B cell (primary cell): ENCODE results near the gene LIN7A. TPM values are rescaled to one million over a fixed set of nuclear protein-coding genes. Genes with fewer than 3 reads are reported as not detected.

ENCODE experiments used
- ATAC-seq: fragments of 200-7000 bp; cut with Tn5 transposase; one replicate; pipeline ENCODE4 v1.10.0; 2021; ENCODE audit warnings: low read depth, mild to moderate bottlenecking, moderate number of reproducible peaks, moderate library complexity
- CTCF ChIA-PET: fragments of 350-600 bp; sonication (Branson Sonifier 250); formaldehyde crosslinking; loops from one replicate; lab custom pipeline; 2021; ENCODE audit warnings: antibody characterized with exemption, inconsistent platforms; lab: Charles Lee
- POLR2A ChIA-PET: fragments of 350-600 bp; sonication (Branson Sonifier 250); formaldehyde crosslinking; loops from one replicate; lab custom pipeline; 2021; ENCODE audit warnings: antibody characterized with exemption; lab: Charles Lee
- DNase-seq: peaks from one replicate; pipeline ENCODE4 v3.0.0; 2013
- H2AFZ ChIP-seq: 2 replicates; pipeline ENCODE4 v1.6.1; 2012; ENCODE audit warnings: mild to moderate bottlenecking, low read depth, low read length; ENCODE audit not compliant: insufficient read depth, poor library complexity, severe bottlenecking
- H3K27ac ChIP-seq, 2 donors: 1 replicate in 1 of 2; 2 replicates in 1 of 2; pipeline ENCODE4 v1.5.1; 2012 to 2013; ENCODE audit warnings: low read length in 2 of 2, mild to moderate bottlenecking in 2 of 2, moderate library complexity in 1 of 2
- H3K27me3 ChIP-seq, 4 experiments: fragments of 200-600 bp in 1 of 4; sonication (generic) in 1 of 4; replicated peaks in 1 of 4; 1 replicate in 2 of 4; 2 replicates in 2 of 4; pipeline versions ENCODE4 v1.6.1 to v1.7.0; 2013 to 2016; ENCODE audit warnings: low read length in 3 of 4, mild to moderate bottlenecking in 2 of 4, mixed read lengths in 1 of 4, moderate library complexity in 1 of 4; ENCODE audit not compliant: insufficient read depth in 4 of 4, control insufficient read depth in 3 of 4; ENCODE audit errors: control extremely low read depth in 1 of 4
- H3K36me3 ChIP-seq, 2 experiments: replicated peaks in 1 of 2; 1 replicate in 1 of 2; 2 replicates in 1 of 2; pipeline versions ENCODE4 v1.6.1 to v1.7.1; 2013; ENCODE audit warnings: low read length in 1 of 2; ENCODE audit not compliant: insufficient read depth in 2 of 2, control insufficient read depth in 1 of 2; ENCODE audit errors: control extremely low read depth in 1 of 2, extremely low read depth in 1 of 2
- H3K4me1 ChIP-seq, 2 donors: fragments of 200-600 bp in 1 of 2; sonication (generic) in 1 of 2; 1 replicate in 1 of 2; 2 replicates in 1 of 2; pipeline versions ENCODE4 v1.5.1 to v1.6.1; 2013 to 2017; ENCODE audit warnings: low read length in 2 of 2; ENCODE audit not compliant: control insufficient read depth in 2 of 2, insufficient read depth in 2 of 2
- H3K4me2 ChIP-seq: replicated peaks from 2 replicates; pipeline ENCODE3; 2012; ENCODE audit warnings: mild to moderate bottlenecking, low read depth, low read length; ENCODE audit not compliant: poor library complexity, severe bottlenecking
- H3K4me3 ChIP-seq, 5 experiments: fragments of 200-600 bp in 1 of 5; sonication (generic) in 1 of 5; 1 replicate in 3 of 5; 2 replicates in 2 of 5; pipeline versions ENCODE4 v1.5.1 to v1.7.0; 2011 to 2016; ENCODE audit warnings: low read length in 4 of 5, mild to moderate bottlenecking in 4 of 5, low read depth in 2 of 5, control low read depth in 1 of 5, moderate library complexity in 1 of 5; ENCODE audit not compliant: insufficient read depth in 1 of 5; ENCODE audit errors: control extremely low read depth in 1 of 5, extremely low read depth in 1 of 5
- H3K79me2 ChIP-seq: fragments of 200-600 bp; sonication (generic); one replicate; pipeline ENCODE4 v1.6.0; 2016; ENCODE audit warnings: low read length; ENCODE audit not compliant: control insufficient read depth, insufficient read depth
- H3K9ac ChIP-seq: fragments of 200-600 bp; sonication (generic); 2 replicates; pipeline ENCODE4 v1.6.1; 2017; ENCODE audit warnings: mild to moderate bottlenecking, low read length, moderate library complexity
- H3K9me3 ChIP-seq, 3 donors: one replicate each; pipeline versions ENCODE4 v1.6.1 to v1.7.1; 2013; ENCODE audit warnings: low read length in 2 of 3; ENCODE audit not compliant: control insufficient read depth in 2 of 3, insufficient read depth in 1 of 3; ENCODE audit errors: control extremely low read depth in 1 of 3
- H4K20me1 ChIP-seq: 2 replicates; pipeline ENCODE4 v1.6.0; 2012; ENCODE audit warnings: mild to moderate bottlenecking, low read length; ENCODE audit not compliant: insufficient read depth, control insufficient read depth, poor library complexity, severe bottlenecking
- H3K27ac Mint-ChIP-seq: one replicate; pipeline ENCODE4 v1.8.0; 2021; ENCODE audit warnings: mixed read lengths
- H3K27me3 Mint-ChIP-seq: one replicate; pipeline ENCODE4 v1.8.0; 2021; ENCODE audit warnings: mixed read lengths
- H3K4me1 Mint-ChIP-seq: one replicate; pipeline ENCODE4 v1.8.0; 2021; ENCODE audit warnings: mixed read lengths
- H3K4me3 Mint-ChIP-seq: one replicate; pipeline ENCODE4 v1.8.0; 2021; ENCODE audit warnings: mixed read lengths
- H3K9me3 Mint-ChIP-seq: one replicate; pipeline ENCODE4 v1.8.0; 2022; ENCODE audit warnings: mixed read lengths; ENCODE audit not compliant: insufficient read depth
- EZH2 ChIP-seq: IDR thresholded peaks from 2 replicates; pipeline ENCODE4 v1.6.1; 2012; ENCODE audit warnings: borderline replicate concordance, low read depth, mild to moderate bottlenecking, moderate library complexity, low read length; ENCODE audit not compliant: insufficient read depth, poor library complexity, severe bottlenecking
- WGBS: methylation state at CpG from one replicate; pipeline ENCODE4 v1.1.5; 2013; ENCODE audit warnings: missing lambda C conversion rate; ENCODE audit not compliant: insufficient coverage; 5-methylcytosine and 5-hydroxymethylcytosine counted together
- intact Hi-C: fragments of 100-400 bp; cut with micrococcal nuclease; formaldehyde crosslinking; loops from one replicate; pipeline ENCODE4 v1.10.0; 2022
- polyA plus RNA-seq: library from polyadenylated mRNA; depleted of rRNA; stranded (reverse); fragments of >200 nt; gene quantifications from 2 replicates; pipeline ENCODE4 v1.2.3, GENCODE V29; 2012
- total RNA-seq, 2 donors: library from RNA; stranded (reverse); fragments of 120-200 nt in 1 of 2; gene quantifications; 1 replicate in 1 of 2; 2 replicates in 1 of 2; pipeline versions ENCODE4 v1.2.3 to v1.2.4, GENCODE V29; 2013 to 2022
- TF ChIP-seq, protein P1 (sequence below): fragments of 200-600 bp; IDR thresholded peaks from one replicate; pipeline ENCODE4 v1.8.0; 2022; ENCODE audit warnings: antibody characterized with exemption, mild to moderate bottlenecking

Gene LIN7A
- total and polyA plus RNA-seq, 2 donors (not counting 1 experiment from before 2014, with no cell fraction given) = 0.10 TPM; not detected in 1

DNA sequence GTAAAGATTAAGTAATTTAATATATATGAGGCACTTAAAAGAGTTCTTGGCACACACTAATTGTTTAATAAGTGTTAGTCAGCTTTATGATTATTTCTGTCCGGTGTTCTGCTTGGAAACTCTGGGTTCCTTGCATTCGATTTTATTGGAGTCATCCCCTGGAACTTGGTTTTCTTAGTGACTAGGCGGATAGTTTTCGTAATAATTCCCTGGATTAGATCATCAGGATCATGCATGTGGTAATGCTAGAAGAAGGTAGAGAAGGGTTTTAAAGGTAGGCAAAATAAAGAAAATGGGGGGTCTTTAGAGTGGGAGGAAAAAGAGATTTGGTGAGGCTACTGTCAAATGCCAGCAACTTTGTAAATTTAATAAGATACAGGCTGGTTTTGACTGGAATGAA, 132.6 kb downstream of the LIN7A start:
- ChIA-PET POLR2A (no interaction called here), CTCF (no interaction called here)
- DNase-seq (no peak), ATAC-seq (no peak)
- no peak overlapping the region for H3K9ac ChIP-seq
- H3K4me1 ChIP-seq = no peaks in the 10 kb centered on the region
- H4K20me1 ChIP-seq = no peaks in the 10 kb centered on the region
- Mint-ChIP-seq H3K4me1 (no peaks in the 10 kb centered on the region), H3K9me3 (no peaks in the 10 kb centered on the region), H3K27ac (no peak overlapping the region), H3K4me3 (no peak overlapping the region), H3K27me3 (no peaks in the 10 kb centered on the region)
- no peaks in the 10 kb centered on the region for H3K27me3 ChIP-seq
- no peak overlapping the region for H3K27ac ChIP-seq
- H3K9me3 ChIP-seq = no peaks in the 10 kb centered on the region
- TF ChIP-seq, protein P1, sequence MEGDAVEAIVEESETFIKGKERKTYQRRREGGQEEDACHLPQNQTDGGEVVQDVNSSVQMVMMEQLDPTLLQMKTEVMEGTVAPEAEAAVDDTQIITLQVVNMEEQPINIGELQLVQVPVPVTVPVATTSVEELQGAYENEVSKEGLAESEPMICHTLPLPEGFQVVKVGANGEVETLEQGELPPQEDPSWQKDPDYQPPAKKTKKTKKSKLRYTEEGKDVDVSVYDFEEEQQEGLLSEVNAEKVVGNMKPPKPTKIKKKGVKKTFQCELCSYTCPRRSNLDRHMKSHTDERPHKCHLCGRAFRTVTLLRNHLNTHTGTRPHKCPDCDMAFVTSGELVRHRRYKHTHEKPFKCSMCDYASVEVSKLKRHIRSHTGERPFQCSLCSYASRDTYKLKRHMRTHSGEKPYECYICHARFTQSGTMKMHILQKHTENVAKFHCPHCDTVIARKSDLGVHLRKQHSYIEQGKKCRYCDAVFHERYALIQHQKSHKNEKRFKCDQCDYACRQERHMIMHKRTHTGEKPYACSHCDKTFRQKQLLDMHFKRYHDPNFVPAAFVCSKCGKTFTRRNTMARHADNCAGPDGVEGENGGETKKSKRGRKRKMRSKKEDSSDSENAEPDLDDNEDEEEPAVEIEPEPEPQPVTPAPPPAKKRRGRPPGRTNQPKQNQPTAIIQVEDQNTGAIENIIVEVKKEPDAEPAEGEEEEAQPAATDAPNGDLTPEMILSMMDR = no peak
- TF ChIP-seq EZH2 = no peak
- no peak overlapping the region for H3K4me2 ChIP-seq
- no peak overlapping the region for H3K4me3 ChIP-seq
- H3K79me2 ChIP-seq = no peaks in the 10 kb centered on the region
- no peak overlapping the region for H2AFZ ChIP-seq
- 80% methylated on average over 4 of the region's 4 CpGs for WGBS
- H3K36me3 ChIP-seq = no peaks in the 10 kb centered on the region
- intact Hi-C loops = no loop called here

DNA sequence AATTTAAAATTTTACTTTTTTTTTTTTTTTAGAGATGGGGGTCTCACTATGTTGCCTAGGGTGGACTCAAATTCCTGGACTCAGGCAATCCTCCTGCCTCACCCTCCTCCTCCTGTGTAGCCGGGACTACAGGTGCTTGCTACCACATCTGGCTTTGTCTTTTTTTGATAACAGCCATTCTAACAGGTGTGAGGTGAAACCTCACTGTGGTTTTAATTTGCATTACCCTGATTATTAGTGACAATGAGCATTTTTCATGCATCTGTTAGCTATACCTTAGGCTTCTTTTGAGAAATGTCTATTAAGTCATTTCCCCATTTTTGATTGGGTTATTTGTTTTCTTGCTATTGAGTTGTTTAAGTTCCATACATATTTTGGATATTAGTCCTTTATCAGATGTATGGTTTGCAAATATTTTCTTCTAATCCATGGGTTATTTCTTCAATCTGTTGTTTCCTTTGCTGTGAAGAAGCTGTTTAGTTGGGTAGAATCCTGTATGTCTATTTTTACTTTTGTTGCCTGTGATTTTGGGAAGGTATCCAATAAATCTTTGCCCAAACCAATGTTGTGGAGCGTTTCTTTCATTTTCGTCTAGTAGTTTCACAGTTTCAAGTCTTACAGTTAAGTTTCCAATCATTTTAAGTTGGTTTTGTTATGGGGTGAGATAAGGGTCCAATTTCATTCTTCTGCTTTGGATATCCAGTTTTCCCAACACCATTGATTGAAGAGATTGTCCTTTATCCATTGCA, 134.9 kb downstream of the LIN7A start:
- intact Hi-C loops = no loop called here
- Mint-ChIP-seq H3K27ac (no peak overlapping the region), H3K4me3 (no peak overlapping the region), H3K9me3 (no peaks in the 10 kb centered on the region), H3K4me1 (no peaks in the 10 kb centered on the region), H3K27me3 (no peaks in the 10 kb centered on the region)
- no peak overlapping the region for H3K9ac ChIP-seq
- no peaks in the 10 kb centered on the region for H3K9me3 ChIP-seq
- H3K4me1 ChIP-seq = no peaks in the 10 kb centered on the region
- H3K36me3 ChIP-seq = no peaks in the 10 kb centered on the region
- no peaks in the 10 kb centered on the region for H4K20me1 ChIP-seq
- H3K27me3 ChIP-seq = no peaks in the 10 kb centered on the region
- no CpG with 5 or more reads among the region's 3 CpGs for WGBS
- DNase-seq (no peak), ATAC-seq (no peak)
- H3K4me3 ChIP-seq = no peak overlapping the region
- no peak overlapping the region for H2AFZ ChIP-seq
- ChIA-PET CTCF (no interaction called here), POLR2A (no interaction called here)
- no peak for TF ChIP-seq EZH2
- TF ChIP-seq, protein P1 = no peak
- no peak overlapping the region for H3K4me2 ChIP-seq
- H3K27ac ChIP-seq = no peak overlapping the region
- no peaks in the 10 kb centered on the region for H3K79me2 ChIP-seq
